HepG2 (cell line): Measurements from ENCODE around the gene KMT2B. TPM values are rescaled to one million over a fixed set of nuclear protein-coding genes. Genes with fewer than 3 reads are reported as not detected.
A peak's percentile ranks its signal among the peaks of the same experiment; 100 is the strongest.

Source experiments
- ARNT2 ChIP-seq: sonication (generic); formaldehyde crosslinking; IDR thresholded peaks from 2 replicates; pipeline ENCODE4 v1.8.0; 2022; ENCODE audit warnings: mild to moderate bottlenecking, low read depth, missing genetic modification reagents, moderate library complexity
- ARNTL ChIP-seq: sonication (generic); formaldehyde crosslinking; IDR thresholded peaks from 2 replicates; pipeline ENCODE4 v1.4.0; 2020; ENCODE audit warnings: mild to moderate bottlenecking, missing genetic modification reagents
- ATM ChIP-seq: fragments of 450-650 bp; IDR thresholded peaks from 2 replicates; pipeline ENCODE4 v1.7.1; 2017; ENCODE audit warnings: mild to moderate bottlenecking, borderline replicate concordance
- BCL6 ChIP-seq: IDR thresholded peaks from 2 replicates; pipeline ENCODE4 v1.6.1; 2016; ENCODE audit warnings: missing genetic modification reagents, missing compliant biosample characterization
- CSRNP2 ChIP-seq: sonication (generic); formaldehyde crosslinking; conservative IDR thresholded peaks from 2 replicates; pipeline ENCODE4 v1.8.0; 2022; ENCODE audit warnings: low read depth, missing genetic modification reagents
- EP300 ChIP-seq, 3 experiments: sonication (generic) in 1 of 3; formaldehyde crosslinking in 1 of 3; IDR thresholded peaks; 2 replicates each; pipeline versions ENCODE4 v1.5.1 to v1.6.1; 2011 to 2020; ENCODE audit warnings: low read depth in 2 of 3, low read length in 2 of 3, borderline replicate concordance in 1 of 3, improper control_type of control experiment in 1 of 3, mild to moderate bottlenecking in 1 of 3, missing genetic modification reagents in 1 of 3, moderate library complexity in 1 of 3
- GPBP1L1 ChIP-seq: sonication (generic); formaldehyde crosslinking; IDR thresholded peaks from 2 replicates; pipeline ENCODE4 v1.5.0; 2020; ENCODE audit warnings: mild to moderate bottlenecking, missing genetic modification reagents
- GZF1 ChIP-seq: sonication (generic); formaldehyde crosslinking; IDR thresholded peaks from 2 replicates; pipeline ENCODE4 v1.5.1; 2020; ENCODE audit warnings: mild to moderate bottlenecking, missing genetic modification reagents
- HDAC2 ChIP-seq: sonication (generic); formaldehyde crosslinking; IDR thresholded peaks from 2 replicates; pipeline ENCODE4 v1.4.0; 2020; ENCODE audit warnings: missing genetic modification reagents
- MLLT10 ChIP-seq: sonication (generic); formaldehyde crosslinking; IDR thresholded peaks from 2 replicates; pipeline ENCODE4 v1.4.0; 2020; ENCODE audit warnings: missing genetic modification reagents
- POLR2G ChIP-seq: fragments of 200-400 bp; formaldehyde crosslinking; IDR thresholded peaks from 2 replicates; pipeline ENCODE4 v1.6.1; 2018; ENCODE audit warnings: mild to moderate bottlenecking, low read depth, low read length, moderate library complexity
- PRDM10 ChIP-seq: sonication (generic); formaldehyde crosslinking; IDR thresholded peaks from 2 replicates; pipeline ENCODE4 v1.4.0; 2020; ENCODE audit warnings: low read depth, missing genetic modification reagents
- SOX5 ChIP-seq: IDR thresholded peaks from 2 replicates; pipeline ENCODE4 v1.6.1; 2016; ENCODE audit warnings: borderline replicate concordance
- ZBTB14 ChIP-seq: sonication (generic); formaldehyde crosslinking; IDR thresholded peaks from 2 replicates; pipeline ENCODE4 v1.4.0; 2020; ENCODE audit warnings: missing genetic modification reagents
- ZNF10 ChIP-seq: sonication (generic); formaldehyde crosslinking; IDR thresholded peaks from 2 replicates; pipeline ENCODE4 v1.4.0; 2020; ENCODE audit warnings: mild to moderate bottlenecking, low read depth, missing genetic modification reagents, borderline replicate concordance
- ZNF639 ChIP-seq: conservative IDR thresholded peaks from 2 replicates; pipeline ENCODE4 v1.6.1; 2018; ENCODE audit warnings: missing genetic modification reagents
- ZNF670 ChIP-seq: sonication (generic); formaldehyde crosslinking; IDR thresholded peaks from 2 replicates; pipeline ENCODE4 v1.8.0; 2022; ENCODE audit warnings: mild to moderate bottlenecking, missing genetic modification reagents, borderline replicate concordance
- ZSCAN21 ChIP-seq: sonication (generic); formaldehyde crosslinking; IDR thresholded peaks from 2 replicates; pipeline ENCODE4 v1.8.0; 2022; ENCODE audit warnings: mild to moderate bottlenecking, missing genetic modification reagents, moderate library complexity, borderline replicate concordance
- polyA plus RNA-seq, 8 experiments: library from polyadenylated mRNA; depleted of rRNA in 3 of 8; stranded (reverse) in 7 of 8; unstranded in 1 of 8; fragments of >200 nt; fragmentation: Illumina TruSeq in 4 of 8; extraction: Trizol in 4 of 8; gene quantifications; 2 replicates each; pipeline versions ENCODE4 v1.2.1 to v1.2.3, GENCODE V29; 2011 to 2016; ENCODE audit warnings: low read depth in 4 of 8, missing spikeins in 1 of 8, mixed read lengths in 1 of 8; ENCODE audit not compliant: insufficient read depth in 1 of 8
- total RNA-seq, 5 experiments: library from RNA; depleted of rRNA; stranded (reverse); fragments of >200 nt; fragmentation: Illumina TruSeq; extraction: Trizol; gene quantifications; 2 replicates each; pipeline ENCODE4 v1.2.3, GENCODE V29; 2016; ENCODE audit warnings: low read depth in 1 of 5

Gene KMT2B
- total and polyA plus RNA-seq, 2 of the 13 experiments (the other 11 are each of a cell fraction or from before 2014, with no cell fraction given): 6.2 to 16.9 TPM

GRCh38 chr19:35748106-35749020, 30.6 kb downstream of the KMT2B start, which contains the start of gene LIN37 (continued):
- peak; percentile 82 for TF ChIP-seq PRDM10 (CRISPR knock-in tag)
- TF ChIP-seq EP300 (IDR thresholded peaks at IDR 0.05; ENCODE audit: low read depth in 2 of 2, low read length in 2 of 2): no peak
- TF ChIP-seq EP300 (CRISPR knock-in tag; IDR thresholded peaks at IDR 0.05; ENCODE audit: borderline replicate concordance): no peak
- TF ChIP-seq SOX5 (CRISPR knock-in tag): 0 out of 2 replicates have a peak, but pooled peaks have one; percentile 7
- peak; percentile 45; the same call in 1 of the 2 replicates for TF ChIP-seq HDAC2 (CRISPR knock-in tag)
- TF ChIP-seq ZNF639 (CRISPR knock-in tag): no peak; the same call in 1 of the 2 replicates
- TF ChIP-seq BCL6: no peak
- peak; percentile 84 for TF ChIP-seq POLR2G
- no peak for TF ChIP-seq ZSCAN21 (CRISPR knock-in tag)
- no peak for TF ChIP-seq ZNF10 (CRISPR knock-in tag)
- no peak for TF ChIP-seq CSRNP2
- no peak for TF ChIP-seq MLLT10 (CRISPR knock-in tag)
- peak; percentile 61; the same call in 1 of the 2 replicates for TF ChIP-seq ARNTL (CRISPR knock-in tag)
- TF ChIP-seq ZNF670 (CRISPR knock-in tag): no peak
- no peak for TF ChIP-seq ATM
- TF ChIP-seq GZF1 (CRISPR knock-in tag): 0 out of 2 replicates have a peak, but pooled peaks have one; percentile 41
- TF ChIP-seq ZBTB14 (CRISPR knock-in tag): no peak
- TF ChIP-seq ARNT2 (CRISPR knock-in tag): peak; percentile 25; the same call in 1 of the 2 replicates
- TF ChIP-seq GPBP1L1 (CRISPR knock-in tag): no peak
